SK-N-SH (cell line): ENCODE measurements around the gene IKZF1. TPM values are rescaled to one million over a fixed set of nuclear protein-coding genes. Genes with fewer than 3 reads are reported as not detected.

Experiments
- CTCF ChIA-PET: fragments of 300-600, 350-600 bp; formaldehyde crosslinking; extraction: SDS; loops from one replicate; lab custom pipeline; 2021; lab: Yijun Ruan, JAX
- POLR2A ChIA-PET: fragments of 350-600 bp; sonication (Branson Sonifier 250); formaldehyde crosslinking; extraction: SDS; loops from one replicate; lab custom pipeline; 2020; ENCODE audit warnings: antibody characterized with exemption, inconsistent platforms; lab: Yijun Ruan, JAX
- DNase-seq: peaks from one replicate; pipeline ENCODE4 v3.0.0; 2012
- H2AFZ ChIP-seq: fragments of 200-600 bp; sonication (generic); 2 replicates; pipeline ENCODE4 v1.8.1; 2016; ENCODE audit warnings: antibody characterized with exemption, mild to moderate bottlenecking, low read depth
- H3F3A ChIP-seq: fragments of 200-600 bp; sonication (generic); replicated peaks from 2 replicates; pipeline ENCODE3; 2016; ENCODE audit warnings: antibody characterized with exemption, mild to moderate bottlenecking; ENCODE audit not compliant: insufficient read depth
- H3K27ac ChIP-seq, 2 experiments: fragments of 200-500 bp in 1 of 2; fragments of 200-600 bp in 1 of 2; sonication (Bioruptor generic) in 1 of 2; sonication (generic), shearing (Covaris generic) in 1 of 2; 2 replicates each; pipeline versions ENCODE4 v1.5.1 to v1.6.1; 2014 to 2016; ENCODE audit warnings: low read depth in 2 of 2, inconsistent platforms in 1 of 2, low read length in 1 of 2, mild to moderate bottlenecking in 1 of 2, mixed read lengths in 1 of 2
- H3K27me3 ChIP-seq: fragments of 200-600 bp; sonication (generic), shearing (Covaris generic); 2 replicates; pipeline ENCODE4 v1.6.1; 2016; ENCODE audit warnings: mixed run types; ENCODE audit not compliant: insufficient read depth
- H3K36me3 ChIP-seq, 2 experiments: fragments of 200-500 bp in 1 of 2; fragments of 200-600 bp in 1 of 2; sonication (Bioruptor generic) in 1 of 2; sonication (generic) in 1 of 2; replicated peaks in 1 of 2; 2 replicates each; pipeline versions ENCODE3 to v1.5.1; 2014 to 2016; ENCODE audit warnings: low read length in 1 of 2, mild to moderate bottlenecking in 1 of 2; ENCODE audit not compliant: insufficient read depth in 2 of 2, control insufficient read depth in 1 of 2
- H3K4me1 ChIP-seq, 2 experiments: fragments of 200-500 bp in 1 of 2; fragments of 200-600 bp in 1 of 2; sonication (Bioruptor generic) in 1 of 2; sonication (generic), shearing (Covaris generic) in 1 of 2; 2 replicates each; pipeline versions ENCODE4 v1.5.1 to v1.6.1; 2014 to 2016; ENCODE audit warnings: low read depth in 1 of 2, low read length in 1 of 2, mixed run types in 1 of 2; ENCODE audit not compliant: insufficient read depth in 2 of 2, control insufficient read depth in 1 of 2
- H3K4me2 ChIP-seq: fragments of 200-600 bp; sonication (generic), shearing (Covaris generic); 2 replicates; pipeline ENCODE4 v1.6.1; 2017; ENCODE audit warnings: mixed run types
- H3K4me3 ChIP-seq, 2 experiments: fragments of 200-500 bp in 1 of 2; fragments of 200-600 bp in 1 of 2; sonication (Bioruptor generic) in 1 of 2; sonication (generic), shearing (Covaris generic) in 1 of 2; 2 replicates each; pipeline versions ENCODE4 v1.5.1 to v1.8.1; 2014 to 2016; ENCODE audit warnings: low read depth in 2 of 2, inconsistent platforms in 1 of 2, low read length in 1 of 2, mild to moderate bottlenecking in 1 of 2, mixed read lengths in 1 of 2, moderate library complexity in 1 of 2
- H3K79me2 ChIP-seq: fragments of 200-600 bp; sonication (generic); 2 replicates; pipeline ENCODE4 v1.8.1; 2017; ENCODE audit warnings: mild to moderate bottlenecking; ENCODE audit not compliant: insufficient read depth
- H3K9ac ChIP-seq: fragments of 200-600 bp; sonication (generic); 2 replicates; pipeline ENCODE4 v1.6.1; 2017; ENCODE audit warnings: mixed run types
- H3K9me2 ChIP-seq: fragments of 200-600 bp; sonication (generic); 2 replicates; pipeline ENCODE4 v1.6.1; 2017; ENCODE audit warnings: mixed run types
- H3K9me3 ChIP-seq: fragments of 200-600 bp; sonication (generic); 2 replicates; pipeline ENCODE4 v1.6.1; 2017; ENCODE audit warnings: mixed run types, mild to moderate bottlenecking, moderate library complexity
- H4K20me1 ChIP-seq: fragments of 200-600 bp; sonication (generic); 2 replicates; pipeline ENCODE4 v1.6.1; 2017; ENCODE audit warnings: mild to moderate bottlenecking, mixed run types; ENCODE audit not compliant: insufficient read depth
- CHD2 ChIP-seq: fragments of 150-350 bp; IDR thresholded peaks from 2 replicates; pipeline ENCODE4 v1.6.1; 2018; ENCODE audit warnings: low read length; ENCODE audit not compliant: partially characterized antibody
- ELF1 ChIP-seq: IDR thresholded peaks from 2 replicates; pipeline ENCODE4 v1.4.0; 2012
- EP300 ChIP-seq, 2 experiments: IDR thresholded peaks; 2 replicates each; pipeline versions ENCODE4 v1.4.0 to v1.6.1; 2012; ENCODE audit warnings: borderline replicate concordance in 1 of 2, low read depth in 1 of 2, low read length in 1 of 2
- EZH2phosphoT487 ChIP-seq: fragments of 200-600 bp; sonication (generic); IDR thresholded peaks from 2 replicates; pipeline ENCODE4 v1.6.1; 2017; ENCODE audit warnings: low read depth, mixed run types, mild to moderate bottlenecking, antibody characterized with exemption, moderate library complexity, borderline replicate concordance
- FOSL2 ChIP-seq: IDR thresholded peaks from 2 replicates; pipeline ENCODE4 v1.4.0; 2012; ENCODE audit warnings: low read depth, mild to moderate bottlenecking, moderate library complexity, borderline replicate concordance
- GATA2 ChIP-seq: sonication (generic); formaldehyde crosslinking; IDR thresholded peaks from 2 replicates; pipeline ENCODE4 v1.5.0; 2020; ENCODE audit warnings: mild to moderate bottlenecking, missing genetic modification reagents
- NFIC ChIP-seq: IDR thresholded peaks from 2 replicates; pipeline ENCODE4 v1.4.0; 2012; ENCODE audit warnings: borderline replicate concordance
- NRF1 ChIP-seq: IDR thresholded peaks from 2 replicates; pipeline ENCODE4 v1.6.1; 2012; ENCODE audit warnings: low read depth, mild to moderate bottlenecking, low read length
- POLR2AphosphoS5 ChIP-seq: IDR thresholded peaks from 2 replicates; pipeline ENCODE4 v1.6.1; 2012; ENCODE audit warnings: low read depth, low read length
- RCOR1 ChIP-seq: fragments of 150-350 bp; IDR thresholded peaks from 2 replicates; pipeline ENCODE4 v1.6.1; 2017; ENCODE audit warnings: antibody characterized with exemption, low read length
- TAF1 ChIP-seq: IDR thresholded peaks from 2 replicates; pipeline ENCODE4 v1.6.1; 2012; ENCODE audit warnings: low read depth, mild to moderate bottlenecking, low read length, moderate library complexity, borderline replicate concordance
- TCF12 ChIP-seq: IDR thresholded peaks from 2 replicates; pipeline ENCODE4 v1.4.0; 2012
- TEAD4 ChIP-seq: IDR thresholded peaks from 2 replicates; pipeline ENCODE4 v1.4.0; 2012; ENCODE audit warnings: mild to moderate bottlenecking, borderline replicate concordance; ENCODE audit not compliant: insufficient read depth
- whole genome bisulfite sequencing: methylation state at CpG from one replicate; pipeline ENCODE4 v1.1.6; 2017; ENCODE audit warnings: low lambda C conversion rate; 5-methylcytosine and 5-hydroxymethylcytosine counted together
- polyA plus RNA-seq, 3 experiments: library from polyadenylated mRNA; depleted of rRNA; stranded (reverse); fragments of >200 nt; gene quantifications; 2 replicates each; pipeline ENCODE4 v1.2.3, GENCODE V29; 2012
- TF ChIP-seq, protein P1 (sequence below): IDR thresholded peaks from 2 replicates; pipeline ENCODE4 v1.4.0; 2012; ENCODE audit warnings: low read depth, borderline replicate concordance
- TF ChIP-seq, protein P2 (sequence below): IDR thresholded peaks from 2 replicates; pipeline ENCODE4 v1.4.0; 2012; ENCODE audit warnings: low read depth, borderline replicate concordance
- TF ChIP-seq, protein P3 (sequence below): fragments of 200-600 bp; sonication (generic); IDR thresholded peaks from 2 replicates; pipeline ENCODE4 v1.6.1; 2017; ENCODE audit warnings: antibody characterized with exemption, mild to moderate bottlenecking, moderate library complexity
- TF ChIP-seq, protein P4 (sequence below): IDR thresholded peaks from 2 replicates; pipeline ENCODE4 v1.4.0; 2012; ENCODE audit warnings: low read depth
- TF ChIP-seq, protein P5 (sequence below): IDR thresholded peaks from 2 replicates; pipeline ENCODE4; 2012

IKZF1 gene
- polyA plus RNA-seq, 1 of the 3 experiments (the other 2 are of a cell fraction), result not detected

DNA sequence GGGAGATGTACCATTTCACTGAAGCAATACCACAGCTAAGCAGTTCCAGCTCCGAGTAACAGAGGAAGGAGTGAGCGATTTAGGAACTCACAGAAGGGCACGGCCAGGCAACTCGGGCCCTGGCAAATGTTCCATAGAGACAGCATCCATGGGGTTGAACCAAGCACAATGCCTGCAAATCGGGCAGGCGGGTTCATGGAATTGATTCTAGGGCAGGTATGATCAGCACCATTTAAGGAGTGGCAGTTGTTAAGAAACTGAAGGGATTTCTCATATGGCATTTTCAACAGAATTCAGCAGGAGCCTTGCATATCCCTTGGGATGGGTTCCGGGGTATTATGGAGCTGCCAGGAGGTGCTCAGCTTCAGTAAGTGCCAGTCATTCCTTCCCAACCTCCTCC is 66.4 kb downstream of the IKZF1 start:
- H3K9ac ChIP-seq, result no peak overlapping the region
- H3K4me2 ChIP-seq, result no peak overlapping the region
- no peaks in the 10 kb centered on the region for H4K20me1 ChIP-seq
- no peaks in the 10 kb centered on the region for H3K4me1 ChIP-seq
- H3K36me3 ChIP-seq, result no peaks in the 10 kb centered on the region
- whole genome bisulfite sequencing, result 35% methylated on average over 7 of the region's 7 CpGs
- H2AFZ ChIP-seq, result no peak overlapping the region
- no peak overlapping the region for H3K4me3 ChIP-seq
- no peaks in the 10 kb centered on the region for H3K79me2 ChIP-seq
- DNase-seq, result no peak
- POLR2A ChIA-PET, result no interaction called here
- peaks cover 6% of the 10 kb centered on the region; the same call in 1 of the 2 replicates for H3K9me3 ChIP-seq
- TF ChIP-seq GATA2 (CRISPR knock-in tag) (no peak), TAF1 (no peak), NFIC (no peak), EZH2phosphoT487 (no peak), POLR2AphosphoS5 (no peak), NRF1 (no peak), TEAD4 (no peak), ELF1 (no peak), FOSL2 (no peak), RCOR1 (no peak), TCF12 (no peak), CHD2 (no peak), EP300 (IDR thresholded peaks at IDR 0.05; ENCODE audit: borderline replicate concordance in 1 of 2, low read depth in 1 of 2, low read length in 1 of 2) (no peak)
- TF ChIP-seq, protein P1, sequence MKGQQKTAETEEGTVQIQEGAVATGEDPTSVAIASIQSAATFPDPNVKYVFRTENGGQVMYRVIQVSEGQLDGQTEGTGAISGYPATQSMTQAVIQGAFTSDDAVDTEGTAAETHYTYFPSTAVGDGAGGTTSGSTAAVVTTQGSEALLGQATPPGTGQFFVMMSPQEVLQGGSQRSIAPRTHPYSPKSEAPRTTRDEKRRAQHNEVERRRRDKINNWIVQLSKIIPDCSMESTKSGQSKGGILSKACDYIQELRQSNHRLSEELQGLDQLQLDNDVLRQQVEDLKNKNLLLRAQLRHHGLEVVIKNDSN, result no peak
- TF ChIP-seq, protein P2, sequence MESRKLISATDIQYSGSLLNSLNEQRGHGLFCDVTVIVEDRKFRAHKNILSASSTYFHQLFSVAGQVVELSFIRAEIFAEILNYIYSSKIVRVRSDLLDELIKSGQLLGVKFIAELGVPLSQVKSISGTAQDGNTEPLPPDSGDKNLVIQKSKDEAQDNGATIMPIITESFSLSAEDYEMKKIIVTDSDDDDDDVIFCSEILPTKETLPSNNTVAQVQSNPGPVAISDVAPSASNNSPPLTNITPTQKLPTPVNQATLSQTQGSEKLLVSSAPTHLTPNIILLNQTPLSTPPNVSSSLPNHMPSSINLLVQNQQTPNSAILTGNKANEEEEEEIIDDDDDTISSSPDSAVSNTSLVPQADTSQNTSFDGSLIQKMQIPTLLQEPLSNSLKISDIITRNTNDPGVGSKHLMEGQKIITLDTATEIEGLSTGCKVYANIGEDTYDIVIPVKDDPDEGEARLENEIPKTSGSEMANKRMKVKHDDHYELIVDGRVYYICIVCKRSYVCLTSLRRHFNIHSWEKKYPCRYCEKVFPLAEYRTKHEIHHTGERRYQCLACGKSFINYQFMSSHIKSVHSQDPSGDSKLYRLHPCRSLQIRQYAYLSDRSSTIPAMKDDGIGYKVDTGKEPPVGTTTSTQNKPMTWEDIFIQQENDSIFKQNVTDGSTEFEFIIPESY, result no peak
- TF ChIP-seq, protein P3, sequence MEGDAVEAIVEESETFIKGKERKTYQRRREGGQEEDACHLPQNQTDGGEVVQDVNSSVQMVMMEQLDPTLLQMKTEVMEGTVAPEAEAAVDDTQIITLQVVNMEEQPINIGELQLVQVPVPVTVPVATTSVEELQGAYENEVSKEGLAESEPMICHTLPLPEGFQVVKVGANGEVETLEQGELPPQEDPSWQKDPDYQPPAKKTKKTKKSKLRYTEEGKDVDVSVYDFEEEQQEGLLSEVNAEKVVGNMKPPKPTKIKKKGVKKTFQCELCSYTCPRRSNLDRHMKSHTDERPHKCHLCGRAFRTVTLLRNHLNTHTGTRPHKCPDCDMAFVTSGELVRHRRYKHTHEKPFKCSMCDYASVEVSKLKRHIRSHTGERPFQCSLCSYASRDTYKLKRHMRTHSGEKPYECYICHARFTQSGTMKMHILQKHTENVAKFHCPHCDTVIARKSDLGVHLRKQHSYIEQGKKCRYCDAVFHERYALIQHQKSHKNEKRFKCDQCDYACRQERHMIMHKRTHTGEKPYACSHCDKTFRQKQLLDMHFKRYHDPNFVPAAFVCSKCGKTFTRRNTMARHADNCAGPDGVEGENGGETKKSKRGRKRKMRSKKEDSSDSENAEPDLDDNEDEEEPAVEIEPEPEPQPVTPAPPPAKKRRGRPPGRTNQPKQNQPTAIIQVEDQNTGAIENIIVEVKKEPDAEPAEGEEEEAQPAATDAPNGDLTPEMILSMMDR, result no peak
- TF ChIP-seq, protein P4, sequence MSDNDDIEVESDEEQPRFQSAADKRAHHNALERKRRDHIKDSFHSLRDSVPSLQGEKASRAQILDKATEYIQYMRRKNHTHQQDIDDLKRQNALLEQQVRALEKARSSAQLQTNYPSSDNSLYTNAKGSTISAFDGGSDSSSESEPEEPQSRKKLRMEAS, result no peak
- TF ChIP-seq, protein P5, sequence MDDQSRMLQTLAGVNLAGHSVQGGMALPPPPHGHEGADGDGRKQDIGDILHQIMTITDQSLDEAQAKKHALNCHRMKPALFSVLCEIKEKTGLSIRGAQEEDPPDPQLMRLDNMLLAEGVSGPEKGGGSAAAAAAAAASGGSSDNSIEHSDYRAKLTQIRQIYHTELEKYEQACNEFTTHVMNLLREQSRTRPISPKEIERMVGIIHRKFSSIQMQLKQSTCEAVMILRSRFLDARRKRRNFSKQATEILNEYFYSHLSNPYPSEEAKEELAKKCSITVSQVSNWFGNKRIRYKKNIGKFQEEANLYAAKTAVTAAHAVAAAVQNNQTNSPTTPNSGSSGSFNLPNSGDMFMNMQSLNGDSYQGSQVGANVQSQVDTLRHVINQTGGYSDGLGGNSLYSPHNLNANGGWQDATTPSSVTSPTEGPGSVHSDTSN, result no peak
- TF ChIP-seq, all 33 proteins: peak for 0
- no peak overlapping the region for H3K27ac ChIP-seq
- H3F3A ChIP-seq, result no peaks in the 10 kb centered on the region
- no peaks in the 10 kb centered on the region for H3K9me2 ChIP-seq
- 0 out of 2 replicates have a peak, but pooled peaks cover 5% of the 10 kb centered on the region for H3K27me3 ChIP-seq
- CTCF ChIA-PET, result interaction anchor here (1.1 to 4.7 kb wide), 8 partner anchors 8 to 228 kb away, joined by 3 to 16 read pairs (median 5); no protein-coding TSS in a partner anchor
